GM19455 (cell line): ENCODE results near the gene CCDC80.
"Not testable (repeated sequence)": the region's sequence is repeated elsewhere in the genome, so short reads cannot be mapped to it uniquely, and the experiment has no call there.

Experiments used
- ATAC-seq: cut with Tn5 transposase; IDR thresholded peaks from one replicate; pipeline ENCODE4 v1.9.1; 2021; ENCODE audit not compliant: unreplicated experiment

CCDC80 gene

DNA sequence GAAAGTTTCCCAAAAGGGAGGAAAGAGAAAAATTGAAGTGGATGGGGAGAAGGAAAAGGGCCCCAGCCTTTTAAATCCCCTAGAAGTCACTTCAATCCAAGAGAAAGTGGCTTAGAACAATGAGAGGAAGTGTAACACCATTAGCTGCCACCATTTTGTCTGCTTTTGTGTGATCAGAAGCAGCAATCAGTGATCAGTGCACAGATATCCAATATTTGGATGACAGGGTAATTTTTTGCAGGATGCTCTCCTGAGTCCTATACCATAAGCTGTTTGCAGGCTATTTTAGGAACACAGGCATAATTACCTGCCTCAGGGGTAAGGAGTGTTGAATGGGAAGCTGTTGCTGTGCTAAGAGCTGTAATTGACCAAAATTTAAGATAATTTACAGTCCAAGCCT is 47.7 kb downstream of the CCDC80 start:
- no peak for ATAC-seq

DNA sequence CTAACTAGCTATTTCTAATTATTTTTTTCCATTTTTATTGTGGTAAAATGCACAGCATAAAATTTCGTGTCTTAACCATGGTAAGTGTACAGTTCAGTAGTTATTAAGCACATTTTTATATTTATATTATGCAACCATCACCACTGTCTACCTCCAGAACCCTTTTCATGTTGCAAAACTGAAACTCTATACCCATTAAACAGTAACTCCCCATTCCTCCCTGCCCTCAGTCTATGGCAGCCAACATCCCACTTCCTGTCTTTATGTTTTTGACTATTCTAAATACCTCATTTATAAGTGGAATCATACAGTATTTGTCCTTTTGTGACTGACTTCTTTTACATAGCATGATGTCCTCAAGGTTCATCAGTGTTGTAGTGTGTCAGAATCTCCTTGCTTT is 53.6 kb downstream of the CCDC80 start:
- no peak for ATAC-seq

- no peak for ATAC-seq
Observed at GRCh38 chr3:112585782-112586181, 55.2 kb downstream of the CCDC80 start.

DNA sequence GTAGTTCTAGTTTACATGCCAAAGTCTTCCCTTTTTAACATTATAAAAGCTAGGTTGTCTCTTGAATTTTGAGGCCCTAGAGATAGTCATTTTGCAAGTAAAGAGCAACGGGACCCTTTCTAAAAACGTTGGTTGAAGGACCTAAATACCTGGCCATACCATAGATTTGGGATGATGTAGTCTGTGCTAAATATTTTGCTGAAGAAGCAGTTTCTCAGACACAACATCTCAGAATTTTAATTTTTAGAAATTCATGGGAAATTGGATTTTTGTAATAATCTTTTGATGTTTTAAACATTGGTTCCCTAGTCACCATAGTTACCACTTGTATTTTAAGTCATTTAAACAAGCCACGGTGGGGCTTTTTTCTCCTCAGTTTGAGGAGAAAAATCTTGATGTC is 57.8 kb downstream of the CCDC80 start:
- ATAC-seq: no peak

DNA sequence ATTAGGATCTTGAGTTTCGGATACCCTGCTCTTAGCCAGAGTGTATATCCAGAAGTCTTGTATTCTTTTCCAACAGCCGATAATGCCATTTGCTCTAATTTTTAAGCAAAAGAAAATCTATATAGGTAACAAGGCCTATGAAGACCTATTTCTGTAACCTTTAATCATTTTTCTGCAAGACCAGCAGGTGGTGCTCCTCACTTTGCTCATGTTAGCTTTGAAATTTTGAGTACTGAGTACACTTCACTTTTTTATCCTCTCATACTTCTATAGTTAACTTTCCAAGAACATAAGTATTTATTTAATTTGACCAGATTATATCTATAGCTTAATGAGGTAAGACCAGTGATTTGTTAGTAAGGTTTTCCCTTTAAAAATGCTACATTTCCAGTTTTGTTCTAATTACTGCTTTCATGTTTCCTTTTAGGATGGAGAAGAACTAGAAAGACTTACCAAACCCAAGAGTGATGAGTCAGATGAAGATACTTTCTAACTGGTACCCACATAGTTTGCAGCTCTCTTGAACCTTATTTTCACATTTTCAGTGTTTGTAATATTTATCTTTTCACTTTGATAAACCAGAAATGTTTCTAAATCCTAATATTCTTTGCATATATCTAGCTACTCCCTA is 58.6 kb downstream of the CCDC80 start:
- no peak for ATAC-seq

DNA sequence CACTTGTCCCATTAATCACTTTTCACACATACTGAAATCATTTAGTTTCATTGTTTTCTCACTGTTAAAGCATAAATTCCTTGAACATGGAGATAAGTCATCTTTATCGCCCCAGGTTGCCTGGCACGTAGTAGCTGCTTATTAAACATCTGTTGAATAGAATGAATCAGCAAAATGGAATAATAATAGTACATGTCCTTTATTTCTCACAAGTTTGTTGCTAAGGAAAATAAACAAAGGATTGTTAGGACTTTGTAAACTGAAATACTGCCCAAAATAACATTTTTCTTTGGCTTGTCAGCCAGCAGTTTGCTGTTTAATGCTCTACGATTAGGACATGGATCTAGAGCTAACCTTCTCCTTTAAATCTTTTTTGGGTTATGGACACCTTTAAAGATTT is 61.2 kb downstream of the CCDC80 start:
- no peak for ATAC-seq

GRCh38 chr3:112579232-112579631 is 61.7 kb downstream of the CCDC80 start:
- no peak for ATAC-seq

GRCh38 chr3:112572701-112573100 is 68.2 kb downstream of the CCDC80 start:
- no peak for ATAC-seq

GRCh38 chr3:112569265-112569664 is 71.7 kb downstream of the CCDC80 start:
- no peak for ATAC-seq

GRCh38 chr3:112568642-112569041 is 72.3 kb downstream of the CCDC80 start:
- no peak for ATAC-seq

GRCh38 chr3:112564940-112565305 is 76.0 kb downstream of the CCDC80 start:
- ATAC-seq: no peak

- not testable (repeated sequence) for ATAC-seq
Observed at GRCh38 chr3:112564247-112564939, 76.5 kb downstream of the CCDC80 start.

DNA sequence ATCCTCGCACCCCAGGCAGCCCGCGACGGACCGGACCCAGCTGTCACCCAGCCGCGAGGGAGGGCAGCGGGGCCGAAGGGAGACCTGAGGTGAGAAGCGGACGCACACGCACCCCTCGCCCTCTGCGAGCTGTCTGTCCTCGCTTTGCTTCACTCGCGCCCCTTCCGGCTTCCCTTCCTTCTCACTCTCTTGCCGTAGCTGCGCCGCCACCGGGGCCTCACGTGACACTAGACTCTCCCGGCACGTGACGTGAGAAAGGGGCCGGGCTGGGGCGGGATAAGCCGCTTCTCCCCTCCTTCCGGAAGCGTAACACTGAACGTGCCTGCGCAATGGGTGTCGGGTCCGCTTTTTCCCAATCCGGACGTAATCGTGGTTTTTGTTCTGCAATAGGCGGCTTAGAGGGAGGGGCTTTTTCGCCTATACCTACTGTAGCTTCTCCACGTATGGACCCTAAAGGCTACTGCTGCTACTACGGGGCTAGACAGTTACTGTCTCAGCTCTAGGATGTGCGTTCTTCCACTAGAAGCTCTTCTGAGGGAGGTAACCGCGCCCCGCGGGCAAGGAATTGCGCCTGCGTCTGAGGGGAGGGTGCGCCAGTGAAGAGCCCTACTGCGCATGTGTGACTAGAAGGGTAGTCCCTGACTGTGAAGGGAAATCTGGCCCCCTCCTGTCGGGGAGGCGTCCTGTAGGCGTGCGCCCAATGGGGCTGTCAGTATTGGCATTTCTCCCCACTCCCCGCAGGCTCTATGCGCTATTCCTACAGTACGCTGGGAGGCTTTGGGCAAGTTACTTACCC is 79.0 kb downstream of the CCDC80 start, which contains the start of the genes ATG3 and SLC35A5:
Gene ATG3, minus strand, starts transcription at position 229 of the 796 bp plus-strand sequence. CDS start 434 bp downstream, outside the sequence.
Gene SLC35A5, plus strand, starts transcription at position 312 of the 796 bp plus-strand sequence. CDS start 1,359 bp downstream, outside the sequence.
- peak; percentile 83 for ATAC-seq

DNA sequence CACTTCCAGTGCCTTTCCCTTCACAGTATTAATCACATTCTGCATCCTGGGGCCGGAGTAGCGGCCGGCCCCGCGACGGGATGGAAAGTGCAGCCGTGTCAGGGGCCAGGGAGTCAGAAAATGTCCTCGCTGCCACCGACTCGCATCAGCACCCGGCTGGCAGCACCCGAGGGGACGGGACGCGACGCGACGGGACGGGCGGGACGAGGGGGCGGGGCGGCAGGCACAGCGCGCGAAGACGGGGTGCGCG is 79.5 kb downstream of the CCDC80 start:
- peak; percentile 56 for ATAC-seq

DNA sequence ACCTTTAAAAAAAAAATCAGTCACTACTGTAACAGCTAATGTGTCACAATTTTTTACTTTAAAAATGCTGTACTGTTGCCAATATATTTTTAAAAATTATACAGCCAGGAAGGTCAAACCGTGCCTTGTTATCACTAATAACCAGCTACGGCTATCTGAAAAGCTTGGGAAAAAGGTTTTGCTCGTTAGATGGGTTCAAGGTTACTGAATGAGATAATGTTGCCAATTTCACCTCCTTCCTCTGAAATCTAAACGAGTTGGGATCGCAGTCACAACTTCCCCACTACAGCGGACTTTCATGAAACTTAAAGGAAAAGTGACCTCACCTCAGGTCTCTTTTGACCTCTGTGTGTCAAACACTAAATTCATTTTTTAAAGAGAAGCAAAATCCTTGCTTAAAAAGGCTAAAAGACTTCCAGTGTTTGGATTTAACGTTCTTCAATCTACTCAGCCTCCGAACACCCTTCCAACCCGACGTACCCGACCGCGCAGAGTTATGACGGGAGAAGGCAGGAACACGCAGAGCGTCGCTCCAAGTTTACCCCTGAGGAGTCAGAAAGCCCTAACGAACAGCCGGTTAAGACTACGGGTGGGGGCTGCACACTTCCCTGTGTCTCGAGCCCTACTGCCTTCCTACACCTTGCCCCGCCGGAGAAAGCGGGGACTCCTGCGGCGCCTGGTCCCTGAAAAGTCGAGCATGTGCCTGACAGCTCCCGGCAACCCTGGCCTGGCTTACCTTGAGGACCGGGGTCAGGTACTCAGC is 80.0 kb downstream of the CCDC80 start:
- peak; percentile 27 for ATAC-seq

DNA sequence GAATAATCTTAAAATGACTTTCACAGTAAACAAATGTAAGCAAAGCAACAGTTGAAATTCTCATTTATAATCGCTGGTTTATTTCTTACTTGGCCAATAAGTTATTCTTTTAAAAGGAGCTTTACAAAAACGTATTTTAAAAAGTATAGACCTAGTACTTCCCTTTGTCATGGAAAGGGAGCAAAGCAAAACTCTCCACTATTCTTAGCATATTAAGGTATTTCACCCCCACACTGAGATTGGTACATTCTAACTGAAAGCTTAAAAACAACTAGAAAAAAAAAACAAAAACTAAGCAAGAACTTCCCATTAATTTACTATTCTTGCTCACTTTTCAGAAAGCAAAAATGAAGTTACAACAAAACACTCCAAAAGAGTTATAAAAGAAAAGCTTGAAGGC is 80.6 kb downstream of the CCDC80 start:
- no peak for ATAC-seq

- no peak for ATAC-seq
Observed at GRCh38 chr3:112557976-112558375, 83.0 kb downstream of the CCDC80 start.

DNA sequence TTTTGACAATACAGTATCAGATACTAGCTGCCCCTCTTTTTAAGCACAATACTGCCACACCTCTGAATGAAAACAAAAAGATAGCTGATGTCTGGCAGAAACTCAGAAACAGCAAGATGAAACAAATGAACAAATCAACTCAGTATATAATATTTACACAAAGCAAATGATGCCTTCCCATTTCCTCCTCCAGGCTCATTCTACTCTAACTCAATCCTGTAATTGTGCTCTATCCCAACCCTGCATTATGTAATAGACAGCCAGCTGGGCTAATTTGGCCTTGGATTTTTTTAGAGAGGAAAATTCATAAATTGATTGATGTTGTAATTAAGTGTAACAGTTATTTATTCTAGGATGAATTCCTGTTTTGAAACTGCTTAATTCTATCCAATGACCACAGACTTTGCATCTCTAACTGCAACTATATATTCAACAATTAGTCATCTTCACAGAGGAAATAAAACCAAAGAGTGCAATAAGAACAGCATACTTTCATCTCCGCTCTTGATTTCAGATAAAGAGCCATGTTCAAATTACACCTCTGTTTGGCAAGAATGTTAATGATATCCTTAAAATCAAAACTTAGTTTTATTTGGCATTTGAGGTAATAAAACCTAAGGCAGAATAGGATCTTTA is 85.3 kb downstream of the CCDC80 start:
- ATAC-seq: no peak

DNA sequence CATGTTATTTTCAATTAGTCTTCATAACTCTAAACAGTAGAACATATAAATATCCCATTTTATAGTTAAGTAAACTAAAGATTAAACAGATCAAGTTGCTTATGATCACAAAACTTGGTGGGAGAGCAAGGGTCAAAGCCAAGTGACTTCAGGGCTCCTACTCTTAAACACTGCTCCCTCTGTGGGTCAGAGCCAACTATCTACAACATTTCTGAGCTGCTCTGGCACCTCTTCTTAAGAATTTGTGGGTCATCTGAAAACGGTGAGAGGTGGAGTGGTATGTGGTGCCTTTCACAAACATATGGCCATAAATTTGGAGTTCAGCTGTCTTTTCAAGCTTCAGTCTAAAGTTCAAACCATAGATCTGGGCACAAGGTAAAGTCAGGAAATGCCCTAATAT is 90.1 kb downstream of the CCDC80 start:
- no peak for ATAC-seq
